DND-41 (cell line): Measurements from ENCODE around the gene TRIM33.

Experiments used
- ATAC-seq: fragments of 200-7000 bp; cut with Tn5 transposase; 3 replicates; pipeline ENCODE4 v1.9.1; 2021; ENCODE audit warnings: low read depth; ENCODE audit not compliant: insufficient read depth
- DNase-seq: peaks from one replicate; pipeline ENCODE4 v3.0.0-alpha.2; 2020
- H2AFZ ChIP-seq: 2 replicates; pipeline ENCODE4 v1.6.0; 2012; ENCODE audit warnings: low read depth, low read length
- H3K27ac ChIP-seq: 2 replicates; pipeline ENCODE4 v1.5.1; 2012; ENCODE audit warnings: low read length, inconsistent platforms
- H3K27me3 ChIP-seq: fragments of 200-600 bp; sonication (generic); 2 replicates; pipeline ENCODE4 v1.6.0; 2012; ENCODE audit warnings: low read length, mild to moderate bottlenecking, inconsistent platforms; ENCODE audit not compliant: insufficient read depth, poor library complexity
- H3K36me3 ChIP-seq: 2 replicates; pipeline ENCODE4 v1.5.1; 2012; ENCODE audit warnings: low read length, inconsistent platforms; ENCODE audit not compliant: insufficient read depth
- H3K4me1 ChIP-seq: 2 replicates; pipeline ENCODE4 v1.5.1; 2012; ENCODE audit warnings: mild to moderate bottlenecking, low read length; ENCODE audit not compliant: insufficient read depth
- H3K4me2 ChIP-seq: 2 replicates; pipeline ENCODE4 v1.6.0; 2012; ENCODE audit warnings: mild to moderate bottlenecking, moderate library complexity, low read length, inconsistent platforms; ENCODE audit not compliant: insufficient read depth
- H3K4me3 ChIP-seq, 2 experiments: fragments of 200-600 bp in 1 of 2; shearing (Covaris generic) in 1 of 2; 2 replicates each; pipeline ENCODE4 v1.5.1; 2012 to 2016; ENCODE audit warnings: inconsistent platforms in 2 of 2, low read length in 2 of 2, mild to moderate bottlenecking in 2 of 2, low read depth in 1 of 2, moderate library complexity in 1 of 2
- H3K79me2 ChIP-seq: 2 replicates; pipeline ENCODE4 v1.6.0; 2012; ENCODE audit warnings: low read length, inconsistent platforms; ENCODE audit not compliant: insufficient read depth
- H3K9ac ChIP-seq: 2 replicates; pipeline ENCODE4 v1.6.0; 2012; ENCODE audit warnings: low read depth, mild to moderate bottlenecking, inconsistent platforms, low read length, moderate library complexity
- H3K9me3 ChIP-seq: 2 replicates; pipeline ENCODE4 v1.5.1; 2012; ENCODE audit warnings: low read length, moderate library complexity, mild to moderate bottlenecking, inconsistent platforms; ENCODE audit not compliant: insufficient read depth, severe bottlenecking
- H4K20me1 ChIP-seq: 2 replicates; pipeline ENCODE4 v1.6.0; 2012; ENCODE audit warnings: low read length; ENCODE audit not compliant: insufficient read depth
- EZH2 ChIP-seq: IDR thresholded peaks from 3 replicates; pipeline ENCODE4 v1.6.1; 2012; ENCODE audit warnings: borderline replicate concordance, low read depth, mild to moderate bottlenecking, moderate library complexity, low read length, inconsistent platforms; ENCODE audit not compliant: severe bottlenecking
- TF ChIP-seq, protein P1 (sequence below): IDR thresholded peaks from 2 replicates; pipeline ENCODE4 v1.5.1; 2012; ENCODE audit warnings: borderline replicate concordance, low read length, moderate library complexity, mild to moderate bottlenecking; ENCODE audit not compliant: poor library complexity, severe bottlenecking; ENCODE audit errors: extremely low read depth

The TRIM33 gene

DNA sequence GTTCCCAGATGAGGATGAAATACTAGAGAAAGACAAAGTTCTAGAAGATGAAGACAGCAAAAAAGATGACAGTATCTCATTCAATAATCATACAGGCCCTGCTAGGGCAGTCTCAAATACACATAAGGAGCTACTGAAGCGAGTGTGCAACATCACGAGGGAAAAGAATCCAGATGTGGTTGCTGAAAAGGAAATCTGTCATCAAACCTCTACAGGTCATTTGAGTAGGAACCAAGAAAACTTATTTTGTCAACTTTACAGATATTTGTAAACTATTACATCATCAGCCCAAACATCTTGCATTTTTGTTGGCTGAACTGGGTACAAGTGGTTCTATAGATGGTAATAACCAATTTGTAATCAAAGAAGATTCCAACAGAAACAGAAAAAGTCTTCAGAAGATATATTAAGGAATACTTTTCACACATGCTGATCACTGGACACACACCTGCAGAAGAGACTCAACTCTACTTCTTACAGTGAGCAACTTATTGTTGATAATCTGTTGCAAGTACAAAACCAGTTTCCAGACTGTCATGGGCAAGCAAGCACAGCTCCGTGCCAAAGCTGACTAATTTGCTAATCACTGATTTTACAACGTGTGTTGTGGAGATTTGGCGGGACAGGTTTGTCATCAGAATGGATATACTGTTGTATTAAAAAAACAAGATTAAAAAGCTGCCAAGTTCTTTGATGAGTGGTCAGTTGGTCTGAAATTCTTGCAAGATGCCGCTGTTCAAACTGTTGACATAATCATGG is 42.1 kb downstream of the TRIM33 start:
- Histone ChIP-seq H4K20me1 (peaks cover 62% of the 10 kb centered on the region; the same call in 1 of the 2 replicates), H2AFZ (no peak overlapping the region), H3K79me2 (peaks cover 99% of the 10 kb centered on the region), H3K4me3 (no peak overlapping the region), H3K27me3 (no peaks in the 10 kb centered on the region), H3K27ac (peak overlapping the region; percentile 41; the same call in 1 of the 2 replicates), H3K9me3 (no peaks in the 10 kb centered on the region), H3K36me3 (peaks cover 10% of the 10 kb centered on the region; the same call in 1 of the 2 replicates), H3K9ac (no peak overlapping the region), H3K4me1 (peaks cover 40% of the 10 kb centered on the region), H3K4me2 (peak overlapping the region; percentile 35)
- no peak for TF ChIP-seq EZH2
- TF ChIP-seq, protein P1, sequence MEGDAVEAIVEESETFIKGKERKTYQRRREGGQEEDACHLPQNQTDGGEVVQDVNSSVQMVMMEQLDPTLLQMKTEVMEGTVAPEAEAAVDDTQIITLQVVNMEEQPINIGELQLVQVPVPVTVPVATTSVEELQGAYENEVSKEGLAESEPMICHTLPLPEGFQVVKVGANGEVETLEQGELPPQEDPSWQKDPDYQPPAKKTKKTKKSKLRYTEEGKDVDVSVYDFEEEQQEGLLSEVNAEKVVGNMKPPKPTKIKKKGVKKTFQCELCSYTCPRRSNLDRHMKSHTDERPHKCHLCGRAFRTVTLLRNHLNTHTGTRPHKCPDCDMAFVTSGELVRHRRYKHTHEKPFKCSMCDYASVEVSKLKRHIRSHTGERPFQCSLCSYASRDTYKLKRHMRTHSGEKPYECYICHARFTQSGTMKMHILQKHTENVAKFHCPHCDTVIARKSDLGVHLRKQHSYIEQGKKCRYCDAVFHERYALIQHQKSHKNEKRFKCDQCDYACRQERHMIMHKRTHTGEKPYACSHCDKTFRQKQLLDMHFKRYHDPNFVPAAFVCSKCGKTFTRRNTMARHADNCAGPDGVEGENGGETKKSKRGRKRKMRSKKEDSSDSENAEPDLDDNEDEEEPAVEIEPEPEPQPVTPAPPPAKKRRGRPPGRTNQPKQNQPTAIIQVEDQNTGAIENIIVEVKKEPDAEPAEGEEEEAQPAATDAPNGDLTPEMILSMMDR, result no peak
- no peak for DNase-seq
- no peak for ATAC-seq

DNA sequence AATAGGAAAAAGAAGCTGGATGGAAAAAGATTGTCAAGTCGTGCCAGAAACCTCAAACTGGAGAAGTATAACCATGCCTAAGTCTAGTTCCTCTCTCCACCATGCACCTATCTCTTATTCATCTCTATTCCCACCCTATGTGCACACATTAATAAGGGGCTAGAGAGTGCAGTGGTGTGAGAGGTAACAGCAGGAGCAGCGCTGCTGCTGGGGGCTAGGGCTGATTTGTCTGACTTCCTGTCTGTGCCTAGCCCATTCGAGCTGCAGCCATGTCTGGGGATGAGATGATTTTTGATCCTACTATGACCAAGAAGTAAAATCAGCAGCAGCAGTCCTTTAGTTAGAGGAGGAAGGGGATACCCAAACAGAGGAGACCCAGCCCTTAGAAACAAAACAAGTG is 43.0 kb downstream of the TRIM33 start:
- DNase-seq (peak; percentile 56), ATAC-seq (peak; percentile 95)
- H3K9me3 ChIP-seq, result no peaks in the 10 kb centered on the region
- H3K9ac ChIP-seq, result peak overlapping the region; percentile 5; the same call in 1 of the 2 replicates
- H3K79me2 ChIP-seq, result peaks cover 98% of the 10 kb centered on the region
- peaks cover 14% of the 10 kb centered on the region; the same call in 1 of the 2 replicates for H3K36me3 ChIP-seq
- H3K27me3 ChIP-seq, result no peaks in the 10 kb centered on the region
- no peak overlapping the region for H2AFZ ChIP-seq
- H3K4me1 ChIP-seq, result peaks cover 40% of the 10 kb centered on the region
- TF ChIP-seq, protein P1, result no peak
- TF ChIP-seq EZH2, result no peak
- peak overlapping the region; percentile 41 for H3K27ac ChIP-seq
- H4K20me1 ChIP-seq, result peaks cover 53% of the 10 kb centered on the region; the same call in 1 of the 2 replicates
- H3K4me3 ChIP-seq, result no peak overlapping the region
- peak overlapping the region; percentile 35 for H3K4me2 ChIP-seq

DNA sequence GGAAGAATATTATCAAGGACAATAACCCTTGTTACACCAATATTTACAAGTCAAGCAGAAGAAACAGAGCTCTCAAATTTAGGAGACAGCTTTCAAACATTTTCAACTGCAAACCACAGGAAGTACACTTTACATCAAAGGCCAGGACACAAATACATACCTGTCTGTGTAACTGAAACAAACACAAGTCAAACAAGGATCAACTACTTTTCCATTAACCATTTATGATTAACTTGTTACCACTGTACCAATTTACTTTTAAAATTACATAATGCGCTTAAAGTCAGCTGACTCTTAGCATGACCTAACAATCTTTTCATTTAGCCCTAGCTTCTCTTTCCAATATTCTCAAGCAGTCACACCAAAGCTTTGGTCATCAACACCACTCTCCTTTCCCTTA is 43.5 kb downstream of the TRIM33 start:
- DNase-seq (no peak), ATAC-seq (peak; percentile 67)
- TF ChIP-seq EZH2, result no peak
- Histone ChIP-seq H3K9me3 (no peaks in the 10 kb centered on the region), H4K20me1 (peaks cover 51% of the 10 kb centered on the region; the same call in 1 of the 2 replicates), H3K4me1 (peaks cover 40% of the 10 kb centered on the region), H3K9ac (0 out of 2 replicates have a peak overlapping the region, but pooled peaks have one; percentile 5), H3K79me2 (peaks cover 98% of the 10 kb centered on the region), H3K27me3 (no peaks in the 10 kb centered on the region), H3K4me2 (peak overlapping the region; percentile 35), H3K4me3 (no peak overlapping the region), H3K36me3 (peaks cover 20% of the 10 kb centered on the region), H3K27ac (peak overlapping the region; percentile 41), H2AFZ (no peak overlapping the region)

DNA sequence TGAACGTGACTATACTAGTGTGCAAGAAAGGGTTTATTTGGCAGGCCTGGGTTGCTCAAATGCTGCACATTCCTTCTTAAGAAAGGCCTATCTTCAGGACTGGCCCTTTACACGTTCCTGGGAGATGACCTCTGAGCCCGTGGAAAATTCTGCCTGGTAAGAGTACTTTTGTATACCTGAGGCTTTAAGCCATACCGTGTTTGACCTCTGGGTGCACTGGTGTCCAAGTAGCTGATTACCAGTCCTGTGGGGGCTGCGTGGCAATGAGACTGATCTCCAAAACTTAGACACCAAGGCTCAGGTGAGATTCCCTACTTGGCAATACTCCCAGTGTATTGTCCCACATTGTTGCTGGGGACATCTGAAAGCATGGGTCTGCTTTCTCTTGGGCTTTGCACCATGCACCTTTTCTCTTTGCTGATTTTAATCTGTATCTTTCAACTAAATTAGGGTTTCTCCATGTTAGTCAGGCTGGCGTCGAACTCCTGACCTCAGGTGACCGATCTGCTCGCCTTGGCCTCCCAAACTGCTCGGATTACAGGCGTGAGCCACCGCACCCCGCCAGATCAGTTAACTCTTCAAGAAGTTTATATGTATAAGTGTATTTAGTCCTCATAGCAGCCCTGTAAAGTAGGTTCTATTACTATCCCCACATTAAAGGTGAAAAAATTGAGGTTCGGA is 44.5 kb downstream of the TRIM33 start:
- Histone ChIP-seq H3K79me2 (peaks cover 98% of the 10 kb centered on the region), H3K4me1 (peaks cover 40% of the 10 kb centered on the region), H4K20me1 (peaks cover 52% of the 10 kb centered on the region; the same call in 1 of the 2 replicates), H3K9ac (no peak overlapping the region), H3K9me3 (no peaks in the 10 kb centered on the region), H3K4me2 (no peak overlapping the region), H3K27me3 (no peaks in the 10 kb centered on the region), H3K27ac (peak overlapping the region; percentile 41; the same call in 1 of the 2 replicates), H2AFZ (no peak overlapping the region), H3K36me3 (peaks cover 30% of the 10 kb centered on the region), H3K4me3 (no peak overlapping the region)
- ATAC-seq (no peak), DNase-seq (no peak)
- TF ChIP-seq, protein P1, result no peak
- TF ChIP-seq EZH2, result no peak
